NB4 (cell line): ENCODE data around the gene POFUT2.

Source experiments
- DNase-seq: peaks from one replicate; pipeline ENCODE4 v3.0.0; 2010; ENCODE audit warnings: low read depth
- H3K4me3 ChIP-seq: one replicate; pipeline ENCODE4 v1.5.1; 2011; ENCODE audit warnings: mild to moderate bottlenecking, low read depth, low read length, moderate library complexity
- CTCF ChIP-seq: IDR thresholded peaks from one replicate; pipeline ENCODE4 v1.5.1; 2012; ENCODE audit warnings: low read depth, low read length
- MAX ChIP-seq: IDR thresholded peaks from 2 replicates; pipeline ENCODE4 v1.6.1; 2011; ENCODE audit warnings: low read depth, low read length
- MYC ChIP-seq: IDR thresholded peaks from 2 replicates; pipeline ENCODE4 v1.6.1; 2011; ENCODE audit warnings: low read depth, low read length
- POLR2A ChIP-seq: IDR thresholded peaks from 2 replicates; pipeline ENCODE4 v1.6.1; 2011; ENCODE audit warnings: mild to moderate bottlenecking; ENCODE audit not compliant: insufficient read length; ENCODE audit errors: extremely low read depth

The POFUT2 gene

GRCh38 chr21:45234965-45235364 is 52.7 kb downstream of the POFUT2 start:
- no peak for TF ChIP-seq CTCF
- TF ChIP-seq MAX, result no peak
- no peak for TF ChIP-seq POLR2A
- no peak for DNase-seq
- H3K4me3 ChIP-seq, result no peak overlapping the region

GRCh38 chr21:45234127-45234526 is 53.6 kb downstream of the POFUT2 start:
- no peak overlapping the region for H3K4me3 ChIP-seq
- TF ChIP-seq POLR2A (no peak), CTCF (no peak), MYC (no peak), MAX (no peak)
- no peak for DNase-seq

- DNase-seq, result no peak
- no peak overlapping the region for H3K4me3 ChIP-seq
- TF ChIP-seq MAX (no peak), POLR2A (no peak), MYC (no peak)
Measured at GRCh38 chr21:45231705-45232104, 56.0 kb downstream of the POFUT2 start.

GRCh38 chr21:45228656-45229240 is 58.9 kb downstream of the POFUT2 start:
- no peak overlapping the region for H3K4me3 ChIP-seq
- TF ChIP-seq MYC (no peak), CTCF (no peak), POLR2A (no peak)
- no peak for DNase-seq

- DNase-seq, result no peak
- no peak overlapping the region for H3K4me3 ChIP-seq
- no peak for TF ChIP-seq POLR2A
- TF ChIP-seq MAX, result no peak
- no peak for TF ChIP-seq CTCF
Measured at GRCh38 chr21:45228171-45228641, 59.5 kb downstream of the POFUT2 start.

GRCh38 chr21:45227735-45228134 is 60.0 kb downstream of the POFUT2 start:
- no peak for DNase-seq
- no peak overlapping the region for H3K4me3 ChIP-seq
- TF ChIP-seq MYC, result no peak
- TF ChIP-seq CTCF, result no peak
- TF ChIP-seq MAX, result no peak
- no peak for TF ChIP-seq POLR2A
